NCI-H1417 treated with DMSO at 0.1 percent for 48 hours (cell line): Measurements from ENCODE around the gene CEP128.

Source experiments
- DNase-seq: peaks from one replicate; lab custom pipeline; 2025; lab: John Stamatoyannopoulos, UW

CEP128 gene

GRCh38 chr14:80771201-80771600 is 170.3 kb downstream of the CEP128 start:
- no peak for DNase-seq

GRCh38 chr14:80770114-80770908 is 171.2 kb downstream of the CEP128 start:
- no peak for DNase-seq

GRCh38 chr14:80768646-80769045 is 172.9 kb downstream of the CEP128 start:
- no peak for DNase-seq

DNA sequence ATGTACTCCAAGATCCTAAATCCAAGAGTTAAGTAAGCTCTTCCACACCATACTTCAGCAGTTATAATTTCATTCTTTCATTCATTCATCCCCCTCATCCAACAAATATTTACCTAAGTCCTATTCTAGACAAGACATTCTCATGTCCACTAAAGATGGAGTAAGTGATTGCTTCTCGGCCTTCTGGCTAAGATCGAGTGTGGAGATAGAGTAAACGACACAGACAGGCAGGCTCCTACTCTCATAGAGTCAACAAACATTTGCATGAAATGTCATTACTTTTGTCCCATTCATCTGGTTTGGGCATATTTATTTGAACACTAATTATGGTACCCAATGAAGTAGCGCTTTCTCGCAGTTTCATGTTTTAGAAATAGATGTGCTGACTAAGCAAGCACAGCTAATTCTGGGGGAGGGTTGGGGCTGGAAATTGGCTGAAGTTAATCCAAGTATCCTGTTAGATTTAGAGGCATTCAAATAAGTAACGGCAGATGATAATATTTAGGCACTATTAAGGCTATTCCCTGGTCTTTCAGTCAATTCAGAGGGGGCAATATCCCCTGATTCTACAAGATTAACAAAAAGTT is 176.5 kb downstream of the CEP128 start:
- no peak for DNase-seq

DNA sequence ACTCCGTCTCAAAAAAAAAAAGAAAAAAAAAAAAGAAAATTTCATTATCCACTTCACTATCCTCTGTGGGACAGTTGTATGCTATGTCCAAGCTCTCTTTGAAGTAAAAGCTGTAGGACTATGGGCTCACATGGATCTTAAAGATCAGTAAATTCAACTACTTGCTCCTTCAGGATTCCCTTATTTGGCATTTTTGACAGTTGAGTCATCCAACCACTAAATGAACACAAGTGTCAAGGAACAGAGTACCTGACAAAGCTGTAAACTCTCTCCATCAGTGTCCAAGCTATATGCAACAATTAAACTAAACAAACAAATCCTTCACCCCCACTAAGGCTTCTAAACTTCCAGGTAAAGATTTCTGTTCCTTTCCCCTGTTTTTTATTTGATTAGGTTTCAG is 177.0 kb downstream of the CEP128 start:
- DNase-seq = no peak

DNA sequence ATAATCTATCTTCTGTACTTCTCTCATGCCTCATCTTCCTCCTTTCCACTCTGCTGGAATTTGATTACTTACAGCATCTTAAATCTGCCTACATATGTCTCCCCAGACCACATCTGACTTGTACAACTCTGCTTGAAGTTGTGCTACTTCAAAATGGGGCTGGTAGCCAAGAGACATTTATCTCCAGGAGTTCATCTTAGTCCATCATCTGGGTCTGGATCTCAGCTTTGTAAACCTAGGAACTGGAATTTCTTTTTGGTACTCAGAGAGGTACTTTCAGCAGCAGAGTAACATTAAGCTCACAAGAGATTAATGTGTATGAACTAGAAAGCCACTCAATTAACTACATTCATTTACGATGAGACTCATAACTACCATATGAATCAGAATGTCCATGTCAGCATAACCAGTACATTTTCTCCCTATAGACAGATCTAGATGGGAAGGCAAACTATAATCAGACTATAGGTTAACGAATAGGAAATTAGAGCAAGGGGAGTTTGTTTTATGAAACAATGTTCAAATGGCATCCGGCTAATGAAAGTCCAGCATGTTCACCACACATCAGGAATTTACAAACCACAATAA is 178.8 kb downstream of the CEP128 start:
- no peak for DNase-seq

- DNase-seq = no peak
These were observed 186.8 kb downstream of the CEP128 start for GRCh38 chr14:80754696-80755095.

GRCh38 chr14:80751285-80751684 is 190.3 kb downstream of the CEP128 start:
- DNase-seq = no peak

- DNase-seq = no peak
These were observed 215.3 kb downstream of the CEP128 start for GRCh38 chr14:80726211-80726610.

DNA sequence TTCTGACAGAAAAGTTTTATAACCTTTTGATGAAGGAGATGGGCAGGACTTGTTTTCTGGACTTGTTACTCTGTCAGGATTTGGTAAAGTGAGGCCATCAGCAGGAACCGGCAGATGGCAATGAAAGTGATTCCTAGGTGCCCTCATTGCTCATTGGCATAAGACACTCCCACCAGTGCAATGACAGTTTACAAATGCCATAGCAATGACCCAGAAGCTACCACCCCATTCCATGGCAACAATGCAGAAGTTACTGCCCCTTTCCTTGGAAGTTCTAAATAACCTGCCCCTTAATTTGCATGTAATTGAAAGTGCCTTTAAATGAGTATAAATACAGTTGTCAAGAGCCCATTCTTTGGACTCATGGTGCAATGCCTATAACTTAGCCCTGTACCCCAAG is 222.6 kb downstream of the CEP128 start:
- DNase-seq = no peak

GRCh38 chr14:80714474-80714873 is 227.1 kb downstream of the CEP128 start:
- no peak for DNase-seq

DNA sequence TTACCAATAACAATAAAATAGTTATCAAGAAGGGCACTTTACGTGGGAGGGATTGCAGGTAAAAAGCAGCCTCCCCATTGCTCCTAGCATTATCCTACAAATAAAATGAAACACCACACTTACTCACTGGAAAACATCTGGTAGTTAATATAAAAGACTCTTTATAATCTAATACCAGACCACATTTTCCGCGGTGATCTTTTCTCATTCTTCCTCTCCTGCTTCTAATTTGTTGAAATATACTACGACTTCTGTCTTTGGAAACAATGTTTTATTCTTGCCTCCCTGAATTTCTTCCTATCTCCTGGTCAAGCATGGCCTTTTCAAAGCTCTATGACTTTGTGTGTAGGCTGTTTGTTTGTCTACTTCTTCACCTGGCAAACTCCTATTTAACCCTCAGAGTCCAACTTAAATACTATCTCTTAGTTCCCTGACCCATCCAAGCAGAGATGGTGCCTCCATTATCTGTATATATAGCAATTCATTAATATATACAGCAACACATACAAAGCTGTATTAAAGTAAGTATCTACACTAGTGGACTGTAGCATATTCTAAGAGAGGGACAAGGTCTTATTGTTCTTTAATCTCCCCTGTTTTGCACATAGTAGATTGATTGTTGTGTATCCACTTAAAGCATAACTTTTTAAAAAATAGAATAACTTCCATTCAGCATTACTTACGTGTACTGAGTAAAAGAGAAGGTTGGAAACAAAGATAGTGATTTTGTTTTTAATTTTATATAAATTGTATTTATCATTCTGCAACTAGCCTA is 228.3 kb downstream of the CEP128 start:
- no peak for DNase-seq

DNA sequence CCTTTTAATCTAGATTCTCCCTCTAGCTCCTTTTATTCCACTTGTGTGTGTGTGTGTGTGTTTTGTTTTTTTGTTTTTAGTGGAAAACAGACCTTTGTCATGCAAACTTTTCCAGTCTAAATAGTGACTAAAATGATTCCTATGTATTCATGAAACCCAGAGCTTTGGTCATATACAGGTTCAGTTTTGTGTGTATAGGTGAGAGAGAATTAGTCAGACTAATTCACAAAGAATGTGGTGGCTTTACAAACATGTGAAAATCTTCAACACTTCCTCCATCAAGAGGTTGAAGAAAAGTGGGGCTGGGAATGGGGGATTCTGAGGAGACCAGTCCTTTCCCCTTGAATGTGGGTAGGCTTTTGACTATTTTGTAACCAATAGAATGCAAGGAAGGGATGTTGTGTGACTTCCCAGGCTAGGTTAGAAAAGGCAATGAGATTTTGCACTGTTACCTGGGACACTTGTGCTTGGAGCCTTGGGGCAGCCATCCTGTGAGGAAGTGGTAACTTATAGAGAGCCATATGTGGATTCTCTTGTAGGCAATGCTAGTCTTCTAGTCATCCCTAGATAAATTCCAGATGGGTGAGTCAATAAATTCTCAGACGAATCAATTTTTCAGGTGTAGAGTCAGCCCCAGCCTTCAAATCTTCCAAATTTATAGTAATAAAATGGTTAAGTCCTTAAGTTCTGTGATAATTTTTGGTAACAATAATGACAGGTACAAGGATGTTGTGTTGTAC is 236.1 kb downstream of the CEP128 start:
- DNase-seq = no peak

DNA sequence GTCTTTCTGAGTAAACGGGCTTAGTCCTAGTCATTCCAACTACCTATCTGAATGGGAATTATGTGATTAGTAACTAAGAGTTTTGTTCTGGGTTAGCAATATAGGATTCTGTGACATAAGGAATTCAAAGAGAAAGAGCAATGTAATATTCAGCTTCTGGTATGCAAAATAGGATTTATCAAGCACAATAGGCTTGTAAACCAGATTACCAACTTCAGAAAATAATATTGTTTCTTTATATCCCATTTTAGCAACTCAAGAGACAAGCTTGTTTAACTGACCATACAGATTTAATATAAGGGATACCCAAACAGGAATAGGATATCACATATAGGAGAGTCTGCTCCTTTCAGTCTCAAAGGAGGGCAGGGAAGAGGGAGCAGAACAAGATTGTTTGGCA is 240.9 kb downstream of the CEP128 start:
- DNase-seq = no peak

DNA sequence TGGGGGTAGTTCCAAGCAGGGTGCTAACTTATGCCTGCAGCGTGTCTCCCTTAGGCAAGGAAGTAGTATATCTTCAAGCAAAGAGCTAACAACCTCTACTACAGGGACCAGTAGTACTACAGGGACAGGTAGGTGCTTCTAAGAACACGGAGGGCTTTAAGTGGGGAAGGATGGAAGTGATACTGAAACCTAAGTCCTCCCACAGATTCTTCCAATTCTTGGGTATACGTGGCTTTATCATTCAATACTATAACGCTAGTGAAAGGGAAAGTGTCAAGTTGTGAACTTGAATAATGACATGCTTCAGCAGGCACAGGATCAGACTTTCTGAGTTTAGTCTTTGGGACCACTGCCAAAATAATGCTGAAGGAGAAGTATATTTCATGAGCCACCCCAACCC is 241.7 kb downstream of the CEP128 start:
- DNase-seq = no peak

DNA sequence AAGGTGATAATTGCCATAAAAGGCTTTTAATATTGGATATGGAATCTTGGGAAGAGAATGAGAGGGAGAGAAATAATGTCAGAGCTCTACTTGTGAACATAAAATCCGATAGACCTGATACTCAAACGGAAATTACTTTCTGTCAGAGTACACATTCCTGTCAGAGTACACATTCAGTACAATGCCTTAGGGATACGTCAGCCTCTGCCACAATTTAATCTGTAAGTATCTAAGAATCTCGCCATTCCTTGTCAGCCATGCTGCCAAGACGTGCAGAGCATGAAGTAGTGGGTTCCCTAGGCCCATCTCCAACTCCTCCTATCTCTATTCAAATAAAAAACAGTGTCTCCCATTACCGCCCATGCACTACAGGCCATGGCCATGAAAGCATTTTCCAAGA is 242.6 kb downstream of the CEP128 start:
- DNase-seq = no peak

DNA sequence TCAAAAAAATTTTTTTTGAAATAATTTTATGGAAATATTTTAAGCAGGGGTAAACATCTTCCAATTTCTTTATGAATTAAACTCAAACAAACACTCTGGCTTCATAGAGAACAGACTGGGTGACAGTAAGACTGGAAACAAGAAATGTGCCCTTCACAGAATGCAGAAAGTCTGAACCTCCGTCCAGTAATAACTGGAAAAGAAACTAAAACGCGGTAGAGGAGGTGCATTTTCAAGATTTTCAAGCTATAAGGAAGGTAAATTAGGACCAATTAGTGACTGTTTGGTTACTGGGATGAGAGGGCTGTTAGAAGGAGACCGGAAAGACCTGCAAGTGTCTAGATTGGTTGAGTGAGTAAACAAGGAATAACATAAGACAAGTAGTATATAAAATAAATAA is 245.7 kb downstream of the CEP128 start:
- DNase-seq = no peak

- DNase-seq = no peak
These were observed 248.6 kb downstream of the CEP128 start for GRCh38 chr14:80692903-80693302.

- no peak for DNase-seq
These were observed 259.9 kb downstream of the CEP128 start for GRCh38 chr14:80681651-80682050.

- DNase-seq = no peak
These were observed 262.3 kb downstream of the CEP128 start for GRCh38 chr14:80679273-80679672.

DNA sequence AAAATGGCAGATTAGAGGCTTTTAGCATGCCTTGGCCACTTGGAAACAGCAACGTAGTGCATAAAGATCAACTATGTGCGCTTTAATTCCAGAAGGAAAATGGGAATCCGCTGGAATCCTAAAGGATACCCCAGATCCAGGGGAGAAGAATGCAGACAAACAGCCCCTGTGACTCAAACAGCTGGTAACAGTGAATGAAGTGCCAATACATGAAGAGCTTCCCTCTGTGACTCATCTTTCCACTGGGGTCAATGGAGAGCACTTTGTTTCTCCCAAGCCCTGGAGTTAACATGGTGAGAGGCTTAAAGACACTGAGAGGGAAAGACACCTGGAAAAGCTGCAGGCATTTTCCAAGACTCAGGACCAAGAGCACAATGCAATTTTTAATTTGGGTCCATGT is 263.1 kb downstream of the CEP128 start:
- no peak for DNase-seq

DNA sequence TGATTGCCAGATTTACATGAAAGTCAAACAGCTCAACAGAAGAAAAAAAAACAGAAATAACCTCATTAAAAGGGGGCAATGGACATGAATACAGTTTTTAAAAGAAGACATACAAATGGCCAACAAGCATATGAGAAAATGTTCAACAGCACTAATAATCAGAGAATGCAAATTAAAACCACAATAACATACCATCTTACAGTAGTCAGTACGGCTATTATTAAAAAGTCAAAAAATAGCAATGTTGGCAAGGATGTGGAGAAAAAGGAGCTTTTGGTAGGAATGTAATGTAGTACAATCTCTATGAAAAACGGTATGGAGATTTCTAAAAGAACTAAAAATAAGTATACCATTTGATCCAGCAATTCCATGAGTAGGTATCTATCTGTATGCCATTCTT is 272.1 kb downstream of the CEP128 start:
- no peak for DNase-seq
